CD4-positive, alpha-beta T cell treated with Interleukin-4 for 1 hour (primary cell): ENCODE measurements around the gene INPP5F.

Experiments used
- DNase-seq, 2 donors: peaks; one replicate each; pipeline ENCODE4 v3.0.0-alpha.2; 2020 to 2022

INPP5F gene

GRCh38 chr10:119871881-119872609 lies 146.2 kb downstream of the INPP5F start:
- DNase-seq, result peak; percentile 31 to 57

- no peak for DNase-seq
Observed at GRCh38 chr10:119872610-119872859, 146.7 kb downstream of the INPP5F start, which contains the start of gene MCMBP. TSS of gene MCMBP (minus strand) at chr10:119872843. CDS start at chr10:119872584, 259 bp downstream.

GRCh38 chr10:119872860-119873681 lies 147.2 kb downstream of the INPP5F start:
- peak; percentile 89 to 90 for DNase-seq

- DNase-seq, result no peak
Observed at GRCh38 chr10:119878524-119878923, 152.7 kb downstream of the INPP5F start.
